ENCODE results near the gene SEL1L3. TPM values are rescaled to one million over a fixed set of nuclear protein-coding genes. Genes with fewer than 3 reads are reported as not detected.

SEL1L3 gene
- total RNA-seq, 4 donors from 2014 or later = 2.2 to 29.8 (median 5.4) TPM

DNA sequence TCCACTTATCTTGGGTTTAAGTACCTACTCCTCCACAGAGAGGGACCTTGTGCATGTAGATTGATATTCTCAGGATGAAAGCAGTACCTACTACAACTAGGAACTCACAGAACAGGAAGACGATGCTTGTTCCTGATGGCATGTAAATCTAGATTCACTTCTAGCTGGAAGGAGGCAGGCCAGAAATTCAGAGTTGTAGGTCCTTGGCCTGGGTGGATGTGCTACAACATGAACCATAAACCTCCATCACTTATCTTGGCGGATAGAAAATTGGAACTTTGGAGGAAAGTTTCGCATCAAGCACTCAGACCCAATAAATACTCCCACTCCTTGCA, 41.9 kb upstream of the SEL1L3 start:
- ATAC-seq = no peak
- no peaks in the 10 kb centered on the region for H3K27me3 ChIP-seq
- no peak overlapping the region for H3K4me3 ChIP-seq
- WGBS, 2 donors (ENCODE audit: low coverage in 1 of 2) = 92 to 100% methylated on average over 1 to 3 of the region's 3 CpGs
- no peak for TF ChIP-seq EP300 (IDR thresholded peaks at IDR 0.05)
- TF ChIP-seq, protein P1, sequence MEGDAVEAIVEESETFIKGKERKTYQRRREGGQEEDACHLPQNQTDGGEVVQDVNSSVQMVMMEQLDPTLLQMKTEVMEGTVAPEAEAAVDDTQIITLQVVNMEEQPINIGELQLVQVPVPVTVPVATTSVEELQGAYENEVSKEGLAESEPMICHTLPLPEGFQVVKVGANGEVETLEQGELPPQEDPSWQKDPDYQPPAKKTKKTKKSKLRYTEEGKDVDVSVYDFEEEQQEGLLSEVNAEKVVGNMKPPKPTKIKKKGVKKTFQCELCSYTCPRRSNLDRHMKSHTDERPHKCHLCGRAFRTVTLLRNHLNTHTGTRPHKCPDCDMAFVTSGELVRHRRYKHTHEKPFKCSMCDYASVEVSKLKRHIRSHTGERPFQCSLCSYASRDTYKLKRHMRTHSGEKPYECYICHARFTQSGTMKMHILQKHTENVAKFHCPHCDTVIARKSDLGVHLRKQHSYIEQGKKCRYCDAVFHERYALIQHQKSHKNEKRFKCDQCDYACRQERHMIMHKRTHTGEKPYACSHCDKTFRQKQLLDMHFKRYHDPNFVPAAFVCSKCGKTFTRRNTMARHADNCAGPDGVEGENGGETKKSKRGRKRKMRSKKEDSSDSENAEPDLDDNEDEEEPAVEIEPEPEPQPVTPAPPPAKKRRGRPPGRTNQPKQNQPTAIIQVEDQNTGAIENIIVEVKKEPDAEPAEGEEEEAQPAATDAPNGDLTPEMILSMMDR (IDR thresholded peaks at IDR 0.05) = no peak
- TF ChIP-seq POLR2A (IDR thresholded peaks at IDR 0.05) = no peak
- TF ChIP-seq POLR2AphosphoS5 (IDR thresholded peaks at IDR 0.05) = no peak
- H3K4me1 ChIP-seq = no peaks in the 10 kb centered on the region
- H3K9me3 ChIP-seq = no peaks in the 10 kb centered on the region
- H3K27ac ChIP-seq = no peak overlapping the region
- no peaks in the 10 kb centered on the region for H3K36me3 ChIP-seq

DNA sequence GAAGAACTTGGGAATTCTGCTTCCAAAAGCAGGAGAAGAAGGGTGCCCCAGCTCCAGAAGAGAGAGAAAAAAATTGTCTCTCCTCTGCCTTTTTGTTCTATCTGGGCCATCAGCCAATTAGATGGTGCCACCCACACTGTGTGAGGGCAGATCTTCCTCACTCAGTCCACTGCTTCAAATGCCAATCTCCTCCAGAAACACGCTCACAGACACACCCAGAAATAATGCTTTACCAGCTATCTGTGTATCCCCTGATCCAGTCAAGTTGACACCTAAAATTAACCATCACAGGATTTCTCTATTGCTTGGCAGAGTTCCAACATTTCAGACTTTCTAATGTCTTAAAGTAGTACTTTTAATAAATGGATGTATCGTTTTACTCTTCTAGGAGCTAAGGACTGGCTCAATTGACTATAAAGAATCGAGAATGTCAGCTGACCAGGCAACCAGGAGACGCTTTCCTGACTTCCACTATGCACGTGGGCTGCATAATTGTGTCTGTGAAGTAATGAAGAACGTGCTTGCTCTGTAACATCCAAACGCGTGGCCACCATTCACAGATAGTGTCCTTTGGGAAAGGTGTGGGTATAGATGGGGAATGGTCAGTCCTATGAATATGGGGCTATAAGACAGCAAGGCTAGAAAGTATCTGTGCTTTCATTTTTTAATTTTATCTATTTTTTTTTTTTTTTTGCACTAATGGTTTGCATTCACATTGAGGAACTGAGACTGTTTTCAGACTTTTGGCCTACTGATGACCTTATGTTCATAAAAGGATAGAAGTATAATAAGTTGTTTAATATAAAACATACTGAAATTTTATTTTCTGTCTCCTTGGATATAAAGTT, 41.3 kb upstream of the SEL1L3 start:
- H3K36me3 ChIP-seq = no peaks in the 10 kb centered on the region
- WGBS, 2 donors (ENCODE audit: low coverage in 1 of 2) = 73 to 78% methylated on average over 8 of the region's 8 CpGs
- H3K4me1 ChIP-seq = no peaks in the 10 kb centered on the region
- ATAC-seq = no peak
- no peak overlapping the region for H3K27ac ChIP-seq
- no peaks in the 10 kb centered on the region for H3K27me3 ChIP-seq
- H3K4me3 ChIP-seq = no peak overlapping the region
- TF ChIP-seq POLR2A (IDR thresholded peaks at IDR 0.05) (no peak), POLR2AphosphoS5 (IDR thresholded peaks at IDR 0.05) (no peak), EP300 (IDR thresholded peaks at IDR 0.05) (no peak)
- TF ChIP-seq, protein P1 (IDR thresholded peaks at IDR 0.05) = no peak
- no peaks in the 10 kb centered on the region for H3K9me3 ChIP-seq

DNA sequence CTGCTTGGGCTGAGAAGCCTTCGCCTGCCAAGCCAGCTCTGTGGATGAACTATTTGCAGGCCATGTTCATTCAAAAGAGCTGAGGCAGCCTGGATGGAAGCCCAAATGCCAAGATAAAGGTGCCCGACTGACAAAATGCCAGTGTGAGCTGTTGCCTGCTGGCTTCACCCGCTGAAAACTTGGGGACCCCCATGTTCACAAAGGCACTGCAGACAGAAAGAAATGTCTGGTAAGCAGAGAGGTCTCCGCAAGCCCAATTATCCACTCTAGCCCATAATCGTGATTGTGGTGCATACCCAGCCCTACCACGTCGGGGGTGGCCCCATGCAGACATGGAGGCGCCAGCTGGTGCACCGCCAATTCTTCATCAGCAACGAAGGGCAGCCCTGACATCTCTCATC, 38.2 kb upstream of the SEL1L3 start:
- Histone ChIP-seq H3K4me3 (no peak overlapping the region), H3K9me3 (no peaks in the 10 kb centered on the region), H3K36me3 (no peaks in the 10 kb centered on the region), H3K4me1 (no peaks in the 10 kb centered on the region), H3K27ac (no peak overlapping the region), H3K27me3 (no peaks in the 10 kb centered on the region)
- WGBS, 2 donors (ENCODE audit: low coverage in 1 of 2) = 20 to 86% methylated on average over 1 to 7 of the region's 10 CpGs
- no peak for ATAC-seq
- no peak for TF ChIP-seq EP300 (IDR thresholded peaks at IDR 0.05)

DNA sequence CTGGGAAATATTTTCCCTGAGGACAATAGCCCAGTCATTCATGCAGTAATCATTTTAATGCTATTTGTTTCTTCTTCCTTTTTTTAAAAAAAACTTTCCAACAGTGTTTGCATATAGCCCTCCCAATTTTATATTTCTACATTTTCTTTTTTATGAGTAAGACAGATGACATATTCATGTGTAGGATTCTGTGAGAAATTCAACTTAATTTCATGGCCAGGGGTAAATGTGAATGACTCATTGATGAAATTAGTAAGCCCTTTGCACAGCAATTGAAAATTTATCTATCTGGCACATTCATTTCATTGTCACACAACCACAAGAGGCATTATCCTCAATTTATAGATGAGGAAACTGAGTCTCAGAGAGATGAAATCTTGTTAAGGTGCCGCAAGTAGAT, 37.5 kb upstream of the SEL1L3 start:
- Histone ChIP-seq H3K36me3 (no peaks in the 10 kb centered on the region), H3K4me1 (no peaks in the 10 kb centered on the region), H3K27ac (no peak overlapping the region), H3K27me3 (no peaks in the 10 kb centered on the region), H3K9me3 (no peaks in the 10 kb centered on the region), H3K4me3 (no peak overlapping the region)
- no peak for ATAC-seq
- 100% methylated on average over 1 of the region's 1 CpG for WGBS, 2 donors (ENCODE audit: low coverage in 1 of 2)
- TF ChIP-seq, protein P1 (IDR thresholded peaks at IDR 0.05) = no peak
- TF ChIP-seq EP300 (IDR thresholded peaks at IDR 0.05) = no peak
- no peak for TF ChIP-seq POLR2AphosphoS5 (IDR thresholded peaks at IDR 0.05)
- TF ChIP-seq POLR2A (IDR thresholded peaks at IDR 0.05) = no peak

DNA sequence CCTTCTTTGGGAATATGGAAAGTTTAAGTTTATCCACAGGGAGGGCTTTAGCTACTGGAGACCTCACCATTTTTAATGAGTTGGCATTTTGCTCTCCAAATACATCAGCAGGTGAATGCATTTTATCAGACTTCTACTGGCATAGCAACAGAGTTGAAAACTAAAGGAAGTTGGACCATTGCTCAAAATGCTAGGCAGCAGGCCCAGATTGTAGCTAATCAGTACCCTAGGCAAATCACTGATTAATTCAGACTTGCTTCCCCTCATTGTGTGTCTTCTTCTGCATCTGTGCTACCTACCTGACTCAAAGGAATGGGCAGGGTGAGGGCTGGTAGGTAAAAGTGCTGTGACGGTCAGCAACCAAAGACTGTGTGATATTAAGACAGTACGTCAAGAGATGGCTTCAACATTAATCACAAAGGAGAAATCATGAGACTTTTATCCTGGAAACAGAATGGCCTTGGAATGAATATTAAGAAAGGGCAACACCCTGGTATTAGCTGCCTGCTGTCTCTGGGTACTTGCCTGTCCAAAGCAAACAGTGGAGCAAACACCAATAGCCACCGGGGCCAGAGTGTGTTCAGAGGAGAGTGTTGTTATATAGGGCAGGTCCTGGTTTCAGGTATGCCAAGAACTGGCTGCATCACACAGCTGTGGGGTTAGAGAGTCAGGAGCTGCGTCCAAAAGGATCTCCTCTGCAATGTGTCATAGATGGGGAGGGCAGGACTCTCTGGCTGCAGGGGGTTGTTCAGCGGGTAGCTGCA, 34.2 kb upstream of the SEL1L3 start:
- H3K27ac ChIP-seq = no peak overlapping the region
- no peaks in the 10 kb centered on the region for H3K4me1 ChIP-seq
- H3K9me3 ChIP-seq = no peaks in the 10 kb centered on the region
- no peaks in the 10 kb centered on the region for H3K36me3 ChIP-seq
- no peak overlapping the region for H3K4me3 ChIP-seq
- 63 to 83% methylated on average over 2 to 5 of the region's 5 CpGs for WGBS, 2 donors (ENCODE audit: low coverage in 1 of 2)
- H3K27me3 ChIP-seq = no peaks in the 10 kb centered on the region
- TF ChIP-seq POLR2A (IDR thresholded peaks at IDR 0.05) (no peak), EP300 (IDR thresholded peaks at IDR 0.05) (no peak), POLR2AphosphoS5 (IDR thresholded peaks at IDR 0.05) (no peak)
- TF ChIP-seq, protein P1 (IDR thresholded peaks at IDR 0.05) = no peak
- ATAC-seq = no peak

Measured in gastroesophageal sphincter (tissue), 4 donors.